ENCODE data around the gene DIAPH3. TPM values are rescaled to one million over a fixed set of nuclear protein-coding genes. Genes with fewer than 3 reads are reported as not detected.

Gene DIAPH3
- total and polyA plus RNA-seq, 2 of the 8 experiments (the other 6 are each of a cell fraction or from before 2014, with no cell fraction given): 8.0 to 30.8 TPM

DNA sequence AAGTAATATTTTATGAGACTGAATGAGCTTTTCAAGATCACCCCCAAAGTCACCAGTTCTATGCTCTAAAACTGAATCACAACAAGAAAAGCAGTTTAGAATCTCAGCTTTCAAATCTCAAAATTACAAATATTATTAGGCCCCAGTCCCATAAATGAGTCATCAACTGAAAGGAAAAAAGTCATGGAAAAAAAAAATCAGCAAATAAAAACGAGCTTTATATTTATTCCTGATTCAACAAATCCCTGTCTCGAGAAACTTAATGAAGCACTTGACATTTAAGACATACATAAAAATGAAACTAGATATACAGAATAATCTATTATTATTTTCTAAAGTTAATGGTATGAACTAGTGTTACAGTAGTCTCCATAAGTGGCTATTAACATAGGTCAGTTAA, 203.0 kb downstream of the DIAPH3 start (continued):
- TF ChIP-seq CHD7 (IDR thresholded peaks at IDR 0.05; ENCODE audit: insufficient replicate concordance, low read length) (no peak), BACH1 (IDR thresholded peaks at IDR 0.05; ENCODE audit: low read length) (no peak), SIN3A (conservative IDR thresholded peaks at IDR 0.05 in 1 of 2, IDR thresholded peaks at IDR 0.05 in 1 of 2; ENCODE audit: low read depth in 1 of 2, low read length in 2 of 2) (no peak), PHF8 (conservative IDR thresholded peaks at IDR 0.05; ENCODE audit: low read depth, low read length) (no peak), JUND (IDR thresholded peaks at IDR 0.05; ENCODE audit: low read length) (no peak), NRF1 (IDR thresholded peaks at IDR 0.05; ENCODE audit: low read depth, low read length) (no peak), RXRA (IDR thresholded peaks at IDR 0.05; ENCODE audit: insufficient read depth, low read depth, low read length) (no peak), SRF (IDR thresholded peaks at IDR 0.05; ENCODE audit: low read depth, low read length) (no peak), FOSL1 (IDR thresholded peaks at IDR 0.05; ENCODE audit: insufficient read depth, low read depth, low read length) (no peak)

Measured in H1 (cell line).